PC-3 (cell line): ENCODE results near the gene ZNF296. TPM values are rescaled to one million over a fixed set of nuclear protein-coding genes. Genes with fewer than 3 reads are reported as not detected.

ENCODE experiments used
- ATAC-seq: fragments of 200-7000 bp; cut with Tn5 transposase; 2 replicates; pipeline ENCODE4 v1.9.1; 2020; ENCODE audit warnings: mild to moderate bottlenecking, moderate library complexity
- BruUV-seq: library from RNA; stranded (reverse); fragments of 400-500 nt; replicated peaks from 2 replicates; lab custom pipeline; 2021; lab: Mats Ljungman, UMichigan
- CTCF ChIA-PET: fragments of 300-600 bp; sonication (Branson Sonifier 250); formaldehyde crosslinking; loops from one replicate; lab custom pipeline; 2022; ENCODE audit warnings: antibody characterized with exemption; lab: Charles Lee
- POLR2A ChIA-PET: fragments of 300-600 bp; sonication (Branson Sonifier 250); formaldehyde crosslinking; loops from one replicate; lab custom pipeline; 2022; ENCODE audit warnings: antibody characterized with exemption; ENCODE audit not compliant: unreplicated experiment; lab: Charles Lee
- DNase-seq: peaks from one replicate; pipeline ENCODE4 v3.0.0-alpha.2; 2015
- H2AFZ ChIP-seq: fragments of 300-600 bp; sonication (generic); 2 replicates; pipeline ENCODE4 v1.6.0; 2016; ENCODE audit warnings: antibody characterized with exemption, low read length
- H3F3A ChIP-seq: fragments of 300-600 bp; sonication (generic); one replicate; pipeline ENCODE4 v1.6.0; 2017; ENCODE audit warnings: antibody characterized with exemption, low read length, control low read depth, mild to moderate bottlenecking; ENCODE audit not compliant: unreplicated experiment
- H3K27ac ChIP-seq: fragments of 300-600 bp; sonication (generic); 2 replicates; pipeline ENCODE4 v1.5.1; 2016; ENCODE audit warnings: mild to moderate bottlenecking, low read length
- H3K27me3 ChIP-seq: fragments of 300-600 bp; sonication (generic); 2 replicates; pipeline ENCODE4 v1.6.1; 2016; ENCODE audit warnings: low read length, mixed read lengths
- H3K36me3 ChIP-seq: fragments of 300-600 bp; sonication (generic); 2 replicates; pipeline ENCODE4 v1.6.1; 2016; ENCODE audit warnings: low read depth, mixed run types, low read length, mixed read lengths
- H3K4me1 ChIP-seq: fragments of 300-600 bp; sonication (generic); 2 replicates; pipeline ENCODE4 v1.5.1; 2016; ENCODE audit warnings: low read length; ENCODE audit not compliant: insufficient read depth
- H3K4me2 ChIP-seq: fragments of 300-600 bp; sonication (generic); 2 replicates; pipeline ENCODE4 v1.6.0; 2016; ENCODE audit warnings: low read length
- H3K4me3 ChIP-seq: fragments of 300-600 bp; sonication (generic); 2 replicates; pipeline ENCODE4 v1.5.1; 2016; ENCODE audit warnings: mild to moderate bottlenecking, low read length, mixed read lengths
- H3K79me2 ChIP-seq: fragments of 300-600 bp; sonication (generic); 2 replicates; pipeline ENCODE4 v1.6.1; 2017; ENCODE audit warnings: low read length, mixed read lengths
- H3K9ac ChIP-seq: fragments of 300-600 bp; sonication (generic); 2 replicates; pipeline ENCODE4 v1.6.0; 2016; ENCODE audit warnings: mild to moderate bottlenecking, low read length
- H3K9me2 ChIP-seq: fragments of 300-600 bp; sonication (generic); replicated peaks from 2 replicates; pipeline ENCODE4 v1.6.1; 2016; ENCODE audit warnings: mixed run types, low read length, mixed read lengths
- H3K9me3 ChIP-seq: fragments of 300-600 bp; sonication (generic); 2 replicates; pipeline ENCODE4 v1.6.1; 2016; ENCODE audit warnings: low read length, mixed read lengths
- H4K20me1 ChIP-seq: fragments of 300-600 bp; sonication (generic); 2 replicates; pipeline ENCODE4 v1.6.1; 2016; ENCODE audit warnings: low read length, mixed read lengths
- CTCF ChIP-seq: fragments of 300-600 bp; sonication (generic); conservative IDR thresholded peaks from 2 replicates; pipeline ENCODE4 v1.5.1; 2017; ENCODE audit warnings: antibody characterized with exemption, low read depth, mild to moderate bottlenecking, low read length
- EZH2 ChIP-seq: fragments of 300-600 bp; sonication (generic); IDR thresholded peaks from one replicate; pipeline ENCODE4 v1.6.1; 2017; ENCODE audit warnings: antibody characterized with exemption, mild to moderate bottlenecking, low read length; ENCODE audit not compliant: unreplicated experiment
- EZH2phosphoT487 ChIP-seq: fragments of 300-600 bp; sonication (generic); IDR thresholded peaks from 2 replicates; pipeline ENCODE4 v1.6.1; 2018; ENCODE audit warnings: mild to moderate bottlenecking, antibody characterized with exemption, low read length, borderline replicate concordance
- intact Hi-C: fragments of 100-400 bp; cut with micrococcal nuclease; formaldehyde crosslinking; loops from 2 replicates; pipeline ENCODE4 v1.9.0; 2023
- total RNA-seq: library from RNA; depleted of rRNA; stranded (reverse); fragments of >200 nt; gene quantifications from 2 replicates; pipeline ENCODE4 v1.2.3, GENCODE V29; 2014

ZNF296 gene
- total RNA-seq, 1 experiment from 2014 or later: 2.4 TPM

GRCh38 chr19:45075301-45076028, 813 bp downstream of the ZNF296 start:
- intact Hi-C loops: no loop called here
- ATAC-seq: peak; percentile 74
- CTCF ChIA-PET: interaction anchor here (0.6 to 0.7 kb wide), 3 partner anchors 61 to 1345 kb away, joined by 4 to 5 read pairs (median 4); no protein-coding TSS in a partner anchor
- Histone ChIP-seq H3K4me3 (peak overlapping the region; percentile 89), H3K9ac (peak overlapping the region; percentile 55), H3K36me3 (no peaks in the 10 kb centered on the region), H4K20me1 (no peaks in the 10 kb centered on the region), H3K9me2 (no peaks in the 10 kb centered on the region), H2AFZ (peak overlapping the region; percentile 71; the same call in 1 of the 2 replicates), H3K79me2 (peaks cover 35% of the 10 kb centered on the region), H3K9me3 (no peaks in the 10 kb centered on the region), H3K4me2 (peak overlapping the region; percentile 97), H3K27ac (0 out of 2 replicates have a peak overlapping the region, but pooled peaks have one; percentile 13), H3K4me1 (peaks cover 11% of the 10 kb centered on the region), H3K27me3 (no peaks in the 10 kb centered on the region), H3F3A (no peaks in the 10 kb centered on the region)
- peak; percentile 82 for DNase-seq
- no TSS peak for BruUV-seq
- TF ChIP-seq EZH2 (no peak), EZH2phosphoT487 (no peak), CTCF (no peak)
- POLR2A ChIA-PET: interaction anchor here (1.0 kb wide), 1 partner anchor 16 kb away, joined by 5 read pairs; no protein-coding TSS in a partner anchor

GRCh38 chr19:45074744-45075300, 1.5 kb downstream of the ZNF296 start:
- Histone ChIP-seq H3K79me2 (peaks cover 28% of the 10 kb centered on the region), H3K9me2 (no peaks in the 10 kb centered on the region), H3K27me3 (no peaks in the 10 kb centered on the region), H3F3A (no peaks in the 10 kb centered on the region), H3K4me1 (peaks cover 11% of the 10 kb centered on the region), H3K4me3 (peak overlapping the region; percentile 66), H3K9me3 (no peaks in the 10 kb centered on the region), H4K20me1 (no peaks in the 10 kb centered on the region), H3K27ac (no peak overlapping the region), H3K36me3 (no peaks in the 10 kb centered on the region), H2AFZ (no peak overlapping the region), H3K4me2 (peak overlapping the region; percentile 97), H3K9ac (no peak overlapping the region)
- no peak for ATAC-seq
- POLR2A ChIA-PET: interaction anchor here (1.0 kb wide), 1 partner anchor 17 kb away, joined by 5 read pairs; no protein-coding TSS in a partner anchor
- CTCF ChIA-PET: interaction anchor here (0.6 to 0.7 kb wide), 3 partner anchors 60 to 1346 kb away, joined by 4 to 5 read pairs (median 4); no protein-coding TSS in a partner anchor
- intact Hi-C loops: no loop called here
- BruUV-seq: TSS peak; percentile 47
- no peak for DNase-seq
- TF ChIP-seq CTCF: no peak
- no peak for TF ChIP-seq EZH2
- TF ChIP-seq EZH2phosphoT487: no peak
